NCI-H128 (cell line): ENCODE results near the gene SPRED1.
"Not testable (repeated sequence)": the region's sequence is repeated elsewhere in the genome, so short reads cannot be mapped to it uniquely, and the experiment has no call there.

ENCODE experiments used
- DNase-seq: peaks from one replicate; lab custom pipeline; 2025; ENCODE audit not compliant: unreplicated experiment; lab: John Stamatoyannopoulos, UW

SPRED1 gene

DNA sequence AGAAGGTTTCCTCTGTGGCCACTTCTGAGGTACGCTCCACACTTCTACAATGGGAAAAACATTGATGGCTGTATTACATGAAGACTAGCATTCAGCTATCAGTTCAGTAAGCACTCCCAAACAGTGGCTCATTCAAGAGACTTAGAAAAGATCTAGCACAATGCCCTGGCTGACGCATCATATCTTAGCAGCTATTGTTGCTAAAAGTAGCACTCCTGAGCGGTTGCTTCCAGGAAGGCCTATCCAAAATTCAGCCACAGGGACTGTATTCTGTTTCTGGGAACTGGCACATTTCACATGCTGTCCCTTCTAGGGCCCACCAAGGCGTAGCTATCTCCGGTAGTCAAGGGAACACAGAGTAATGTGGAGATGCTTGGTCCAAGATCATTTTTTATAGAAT lies 21.2 kb upstream of the SPRED1 start:
- no peak for DNase-seq

DNA sequence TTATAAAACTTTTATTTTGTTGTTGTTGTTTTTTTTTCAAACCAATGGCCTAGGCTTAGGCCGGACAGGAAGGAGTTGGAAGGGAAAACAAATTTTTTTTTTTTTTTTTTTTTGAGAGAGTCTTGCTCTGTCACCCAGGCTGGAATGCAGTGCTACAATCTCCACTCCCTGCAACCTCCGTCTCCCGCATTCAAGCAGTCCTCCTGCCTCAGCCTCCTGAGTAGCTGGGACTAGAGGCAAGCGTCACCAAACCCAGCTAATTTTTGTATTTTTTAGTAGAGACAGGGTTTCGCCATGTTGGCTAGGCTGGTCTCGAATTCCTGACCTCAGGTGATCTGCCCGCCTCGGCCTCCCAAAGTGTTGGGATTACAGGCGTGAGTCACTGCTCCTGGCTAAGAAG lies 15.6 kb upstream of the SPRED1 start:
- not testable (repeated sequence) for DNase-seq

GRCh38 chr15:38238311-38238710 lies 14.3 kb upstream of the SPRED1 start:
- no peak for DNase-seq

DNA sequence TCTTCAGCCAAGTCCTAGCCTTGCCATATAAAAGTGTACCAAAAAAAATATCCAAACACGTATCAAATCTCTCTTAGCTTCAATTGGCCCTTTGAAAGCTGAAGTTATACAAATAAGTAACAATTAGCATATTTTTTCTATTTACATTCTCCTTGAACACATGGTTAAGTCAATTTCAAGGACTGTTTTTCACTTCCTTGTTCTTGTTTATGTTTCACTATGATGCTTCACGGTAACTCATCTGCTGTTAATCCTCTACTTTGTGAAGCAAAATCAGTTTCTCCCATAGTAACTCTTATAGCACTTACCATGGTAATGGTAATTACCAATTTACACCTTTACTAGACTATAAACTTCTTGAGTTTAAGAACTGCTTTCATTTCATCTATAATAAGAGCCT lies 10.6 kb upstream of the SPRED1 start:
- DNase-seq, result no peak

GRCh38 chr15:38243278-38244055 lies 9.2 kb upstream of the SPRED1 start:
- no peak for DNase-seq

GRCh38 chr15:38247336-38247735 lies 5.3 kb upstream of the SPRED1 start:
- DNase-seq, result no peak

GRCh38 chr15:38253351-38253781 lies 730 bp downstream of the SPRED1 start:
- DNase-seq, result no peak

- no peak for DNase-seq
Observed at GRCh38 chr15:38254051-38254883, 1.6 kb downstream of the SPRED1 start.

- DNase-seq, result no peak
Observed at GRCh38 chr15:38255690-38256089, 3.1 kb downstream of the SPRED1 start.

- no peak for DNase-seq
Observed at GRCh38 chr15:38257676-38258075, 5.0 kb downstream of the SPRED1 start.

GRCh38 chr15:38259134-38259533 lies 6.5 kb downstream of the SPRED1 start:
- DNase-seq, result no peak

DNA sequence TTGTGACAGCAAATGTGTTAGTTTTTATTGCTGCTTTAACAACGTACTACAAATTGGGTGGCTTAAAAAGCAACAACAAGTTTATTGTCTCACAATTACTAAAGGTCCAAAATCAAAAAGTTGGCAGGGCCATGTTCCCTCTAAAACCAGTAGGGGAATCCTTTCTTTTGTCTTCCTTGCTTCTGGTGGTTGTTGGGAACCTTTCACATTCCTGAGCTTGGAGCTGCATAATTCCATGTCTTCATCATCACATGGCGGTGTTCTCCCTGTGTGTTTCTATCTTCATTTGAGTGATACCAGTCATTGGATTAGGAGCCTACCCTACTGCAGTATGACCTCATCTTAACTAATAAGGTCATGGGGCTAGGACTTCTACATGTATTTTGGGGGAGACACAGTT lies 7.4 kb downstream of the SPRED1 start:
- no peak for DNase-seq

DNA sequence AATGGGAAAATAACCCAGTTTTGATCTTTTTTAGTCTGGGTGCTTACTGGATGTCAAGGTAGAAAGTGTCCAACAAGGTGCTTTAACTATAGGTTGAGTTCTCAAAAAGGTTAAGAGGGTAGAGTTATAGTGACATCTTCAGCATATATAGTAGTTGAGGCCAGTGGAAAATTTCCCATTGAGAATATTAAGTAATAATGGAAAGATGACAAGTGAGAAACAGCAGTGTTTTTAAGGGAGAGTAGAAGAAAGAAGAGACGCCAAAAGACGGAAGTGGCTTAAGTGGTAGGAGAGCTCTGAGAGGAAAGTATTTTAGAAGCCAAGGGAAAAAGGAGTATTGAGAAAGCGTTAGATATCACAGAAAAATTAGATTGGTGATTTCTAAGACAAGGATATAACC lies 10.6 kb downstream of the SPRED1 start:
- no peak for DNase-seq

DNA sequence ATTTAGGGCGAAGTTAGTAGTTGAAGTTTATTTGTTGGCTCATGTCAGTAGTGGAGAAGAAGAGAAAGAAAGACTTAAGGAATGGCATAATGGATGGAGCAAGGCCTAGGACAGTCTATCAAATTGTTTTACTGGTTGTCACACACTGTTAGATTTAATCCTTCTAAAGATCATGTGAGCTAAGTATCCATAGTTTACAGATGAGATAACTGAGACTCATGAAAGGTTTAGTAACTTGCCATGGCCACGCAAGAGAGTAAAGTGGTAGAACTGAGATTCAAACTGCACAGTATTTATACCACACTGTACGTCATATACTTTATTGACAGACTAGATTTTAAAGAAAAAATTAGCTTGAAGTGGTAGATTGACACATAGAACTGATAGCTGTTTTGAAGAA lies 11.4 kb downstream of the SPRED1 start:
- no peak for DNase-seq

GRCh38 chr15:38266247-38266986 lies 13.8 kb downstream of the SPRED1 start:
- DNase-seq, result no peak

DNA sequence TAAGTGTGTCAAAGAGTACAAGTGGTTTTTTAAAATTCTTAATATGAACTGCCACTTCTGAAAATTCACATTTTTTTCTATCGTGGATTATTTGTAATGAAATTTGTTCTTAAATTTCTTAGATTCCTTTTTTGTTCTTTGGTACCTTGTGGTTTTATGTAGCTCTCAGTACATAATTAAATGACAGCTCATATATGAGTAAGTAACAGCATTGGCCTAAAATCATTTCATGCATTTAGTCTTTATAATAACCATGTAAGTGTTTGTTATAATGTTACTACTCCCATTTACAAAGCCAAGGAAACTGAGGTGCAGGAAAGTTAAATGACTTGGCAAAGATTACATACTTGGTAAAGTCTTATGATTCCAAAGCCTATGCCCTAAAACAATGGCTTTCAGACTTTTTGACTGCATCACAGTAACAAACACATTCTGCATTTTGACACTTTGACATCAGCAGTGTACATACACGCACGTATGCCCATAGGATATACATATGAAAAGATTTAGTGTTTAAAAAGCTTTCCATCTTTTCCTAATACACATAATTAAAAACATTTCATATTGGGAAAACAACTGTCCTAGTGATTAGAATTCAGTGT lies 14.9 kb downstream of the SPRED1 start:
- no peak for DNase-seq

DNA sequence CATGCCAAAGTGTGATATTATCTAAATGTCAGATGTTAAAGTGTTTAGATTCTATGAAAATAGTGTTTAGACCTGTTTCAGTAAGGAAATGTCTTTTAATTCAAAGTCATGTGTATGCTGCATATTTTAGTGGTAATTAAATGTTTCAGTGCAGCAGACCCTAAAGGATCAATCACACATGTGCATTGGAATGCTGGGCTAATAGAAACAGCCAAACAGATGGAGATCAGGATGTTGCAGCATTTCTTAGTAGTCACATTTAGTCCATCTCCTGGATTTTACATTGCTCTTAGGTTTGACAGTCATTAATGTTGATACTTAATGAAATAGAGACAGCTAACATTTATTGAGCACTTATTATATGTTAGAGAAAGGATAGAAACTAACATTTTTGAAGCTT lies 18.5 kb downstream of the SPRED1 start:
- DNase-seq, result no peak

- no peak for DNase-seq
Observed at GRCh38 chr15:38271895-38272294, 19.3 kb downstream of the SPRED1 start.

DNA sequence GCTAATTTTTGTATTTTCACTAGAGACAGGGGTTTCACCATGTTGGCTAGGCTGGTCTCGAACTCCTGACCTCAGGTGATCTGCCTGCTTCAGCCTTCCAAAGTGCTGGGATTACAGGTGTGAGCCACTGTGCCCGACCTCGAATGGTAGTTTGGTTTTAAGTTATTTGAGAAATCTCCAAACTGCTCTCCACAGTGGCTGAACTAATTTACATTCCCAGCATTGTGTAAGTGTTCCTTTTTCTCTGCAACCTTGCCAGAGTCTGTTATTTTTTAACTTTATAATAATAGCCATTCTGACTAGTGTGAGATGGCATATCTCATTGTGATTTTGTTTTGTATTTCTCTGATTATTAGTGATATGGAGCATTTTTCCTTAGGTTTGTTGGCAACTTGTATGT lies 19.8 kb downstream of the SPRED1 start:
- not testable (repeated sequence) for DNase-seq

GRCh38 chr15:38274135-38274534 lies 21.5 kb downstream of the SPRED1 start:
- DNase-seq, result no peak

DNA sequence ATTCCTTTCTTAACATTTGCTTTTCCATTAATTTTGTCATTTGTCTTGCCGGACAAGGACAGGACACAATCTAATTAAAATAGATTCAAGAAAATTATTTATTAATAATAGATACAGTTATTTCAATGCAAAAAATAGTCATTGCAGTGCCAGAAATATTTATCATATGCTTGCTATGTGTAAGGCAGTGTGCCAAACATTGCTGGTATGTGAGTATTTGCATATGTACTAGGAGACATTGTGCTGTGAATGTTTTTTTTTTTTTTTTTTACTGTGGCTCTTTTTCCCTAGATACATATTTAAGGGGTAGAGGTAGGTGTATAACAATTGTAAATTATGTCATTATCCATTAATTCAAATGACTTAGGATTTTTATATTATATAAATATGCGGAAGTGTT lies 23.3 kb downstream of the SPRED1 start:
- DNase-seq, result no peak
